Measurements from ENCODE around the gene NPS. TPM values are rescaled to one million over a fixed set of nuclear protein-coding genes. Genes with fewer than 3 reads are reported as not detected.

The NPS gene
- total RNA-seq, result not detected in 3 replicates

GRCh38 chr10:127549009-127549408 is at the start of gene NPS:
NPS (plus strand) TSS chr10:127549309; CDS start chr10:127549369, 60 bp downstream.
- Mint-ChIP-seq H3K9me3 (peaks cover 25% of the 10 kb centered on the region), H3K4me3 (no peak within 1 kb of the TSS), H3K27me3 (ENCODE audit: low read depth) (peaks cover 29% of the 10 kb centered on the region), H3K4me1 (no peaks in the 10 kb centered on the region), H3K27ac (no peak within 1 kb of the TSS), H3K36me3 (no peaks in the 10 kb centered on the region)
- TF ChIP-seq CTCF (IDR thresholded peaks at IDR 0.05; ENCODE audit: unreplicated experiment), result no peak
- DNase-seq (ENCODE audit: low spot score in 2 of 2, unreplicated experiment in 2 of 2), result no peak

DNA sequence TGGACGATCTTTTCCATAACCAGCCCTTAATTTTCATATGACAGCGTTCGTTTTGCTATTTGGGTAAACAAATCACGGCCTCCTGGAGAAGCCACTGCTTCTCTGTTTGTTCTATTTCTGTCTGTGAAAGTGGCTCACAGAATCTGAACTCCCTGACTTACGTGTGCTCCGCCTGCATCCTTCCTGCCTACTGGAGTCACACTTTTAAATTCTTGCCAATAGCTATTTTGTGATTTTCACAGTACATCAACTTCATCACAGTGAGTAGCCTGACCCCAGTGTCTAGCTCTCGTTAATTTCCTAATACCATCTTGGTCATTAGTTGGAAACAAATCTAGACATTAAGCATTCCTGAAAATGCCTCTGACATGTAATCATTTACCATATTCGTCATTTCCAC is 49.0 kb upstream of the NPS start:
- Mint-ChIP-seq H3K27me3 (ENCODE audit: low read depth) (peaks cover 51% of the 10 kb centered on the region), H3K4me3 (no peak overlapping the region), H3K9me3 (no peaks in the 10 kb centered on the region), H3K27ac (no peak overlapping the region), H3K36me3 (no peaks in the 10 kb centered on the region), H3K4me1 (no peaks in the 10 kb centered on the region)
- no peak for DNase-seq (ENCODE audit: low spot score in 2 of 2, unreplicated experiment in 2 of 2)
- TF ChIP-seq CTCF (IDR thresholded peaks at IDR 0.05; ENCODE audit: unreplicated experiment), result no peak

- Mint-ChIP-seq H3K4me3 (no peak overlapping the region), H3K27me3 (ENCODE audit: low read depth) (peaks cover 52% of the 10 kb centered on the region), H3K4me1 (peaks cover 2% of the 10 kb centered on the region), H3K36me3 (no peaks in the 10 kb centered on the region), H3K9me3 (no peaks in the 10 kb centered on the region), H3K27ac (no peak overlapping the region)
- no peak for DNase-seq (ENCODE audit: low spot score in 2 of 2, unreplicated experiment in 2 of 2)
- TF ChIP-seq CTCF (IDR thresholded peaks at IDR 0.05; ENCODE audit: unreplicated experiment), result no peak
These were observed 43.0 kb upstream of the NPS start for GRCh38 chr10:127506094-127506493.

- no peak overlapping the region for H3K27ac Mint-ChIP-seq
- no peaks in the 10 kb centered on the region for H3K4me1 Mint-ChIP-seq
- no peak for DNase-seq (ENCODE audit: low spot score in 2 of 2, unreplicated experiment in 2 of 2)
- H3K36me3 Mint-ChIP-seq, result no peaks in the 10 kb centered on the region
- no peak overlapping the region for H3K4me3 Mint-ChIP-seq
- peaks cover 37% of the 10 kb centered on the region for H3K27me3 Mint-ChIP-seq (ENCODE audit: low read depth)
- peaks cover 16% of the 10 kb centered on the region for H3K9me3 Mint-ChIP-seq
- no peak for TF ChIP-seq CTCF (IDR thresholded peaks at IDR 0.05; ENCODE audit: unreplicated experiment)
These were observed 26.8 kb upstream of the NPS start for GRCh38 chr10:127522298-127522697.

DNA sequence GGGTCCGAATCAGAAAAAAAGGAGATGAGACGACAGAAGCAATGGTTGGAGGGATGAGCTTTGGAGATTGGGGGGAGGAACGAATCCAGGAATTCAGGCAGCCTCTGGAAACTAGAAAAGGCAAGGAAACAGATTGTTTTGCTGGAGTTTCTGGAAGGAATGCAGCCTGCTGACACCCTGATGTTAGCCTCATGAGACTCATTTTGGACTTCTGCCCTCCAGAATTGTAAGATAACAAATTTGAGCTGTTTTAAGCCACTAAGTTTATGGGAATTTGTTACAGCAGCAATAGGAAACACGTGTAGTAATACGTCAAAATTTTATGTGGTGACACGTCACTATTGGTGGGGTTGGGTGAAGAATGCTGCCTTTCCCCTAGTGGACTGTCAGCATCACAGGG is 25.6 kb upstream of the NPS start:
- H3K4me1 Mint-ChIP-seq, result no peaks in the 10 kb centered on the region
- no peak for DNase-seq (ENCODE audit: low spot score in 2 of 2, unreplicated experiment in 2 of 2)
- H3K36me3 Mint-ChIP-seq, result no peaks in the 10 kb centered on the region
- H3K4me3 Mint-ChIP-seq, result no peak overlapping the region
- no peak overlapping the region for H3K27ac Mint-ChIP-seq
- peaks cover 16% of the 10 kb centered on the region for H3K9me3 Mint-ChIP-seq
- TF ChIP-seq CTCF (IDR thresholded peaks at IDR 0.05; ENCODE audit: unreplicated experiment), result no peak
- H3K27me3 Mint-ChIP-seq (ENCODE audit: low read depth), result peaks cover 38% of the 10 kb centered on the region

DNA sequence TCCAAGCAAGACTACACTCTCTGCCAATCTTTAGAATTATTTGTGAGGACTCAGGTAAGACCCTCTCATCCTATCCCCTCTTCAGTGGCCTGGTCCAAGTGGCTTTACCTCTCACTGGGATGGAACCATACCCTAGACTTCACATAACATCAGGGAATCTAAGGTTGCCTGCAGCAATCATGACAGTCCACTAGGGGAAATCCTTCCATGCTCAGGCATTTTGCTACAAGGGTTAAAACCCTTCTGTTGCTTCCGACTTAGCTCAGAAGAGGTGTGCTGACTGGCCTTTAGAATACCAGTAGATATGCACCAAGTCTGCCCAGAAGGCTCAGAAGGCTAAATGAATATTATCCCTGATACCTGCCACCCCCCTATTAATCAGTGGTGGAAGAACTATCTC is 24.9 kb upstream of the NPS start:
- TF ChIP-seq CTCF (IDR thresholded peaks at IDR 0.05; ENCODE audit: unreplicated experiment), result peak; percentile 34
- peaks cover 40% of the 10 kb centered on the region for H3K27me3 Mint-ChIP-seq (ENCODE audit: low read depth)
- H3K27ac Mint-ChIP-seq, result no peak overlapping the region
- H3K4me1 Mint-ChIP-seq, result no peaks in the 10 kb centered on the region
- no peak overlapping the region for H3K4me3 Mint-ChIP-seq
- no peaks in the 10 kb centered on the region for H3K36me3 Mint-ChIP-seq
- peaks cover 10% of the 10 kb centered on the region for H3K9me3 Mint-ChIP-seq
- DNase-seq (ENCODE audit: low spot score in 2 of 2, unreplicated experiment in 2 of 2), result no peak
